ENCODE data around the gene OR5AU1.

DNA sequence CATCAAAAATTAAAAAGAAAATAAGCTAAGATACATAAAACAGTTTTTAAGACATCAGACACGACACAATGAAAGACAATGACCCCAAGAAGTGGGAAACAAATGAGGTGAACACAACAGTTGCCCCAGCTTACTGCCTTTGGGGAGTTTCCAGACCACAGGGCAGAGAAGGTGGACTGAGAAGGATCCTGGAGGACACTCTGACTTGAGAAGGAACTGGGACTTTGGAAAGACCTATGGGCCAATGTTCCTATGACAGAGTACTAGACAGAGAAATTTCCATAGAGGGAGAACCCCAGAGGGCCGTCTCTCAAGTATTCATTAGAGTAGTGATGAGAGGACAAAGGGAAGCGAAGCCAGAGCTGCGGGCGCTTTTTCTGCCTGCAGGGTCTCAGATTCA is 6.2 kb upstream of the OR5AU1 start:
- TF ChIP-seq POLR2A (IDR thresholded peaks at IDR 0.05; ENCODE audit: low read length) (no peak), GATA1 (IDR thresholded peaks at IDR 0.05; ENCODE audit: low read depth, low read length) (no peak)

Data from erythroblast (primary cell).